Measurements from ENCODE around the gene NOL4L. TPM values are rescaled to one million over a fixed set of nuclear protein-coding genes. Genes with fewer than 3 reads are reported as not detected.

The NOL4L gene
- total RNA-seq, 1 donor from 2014 or later, result 106 TPM

DNA sequence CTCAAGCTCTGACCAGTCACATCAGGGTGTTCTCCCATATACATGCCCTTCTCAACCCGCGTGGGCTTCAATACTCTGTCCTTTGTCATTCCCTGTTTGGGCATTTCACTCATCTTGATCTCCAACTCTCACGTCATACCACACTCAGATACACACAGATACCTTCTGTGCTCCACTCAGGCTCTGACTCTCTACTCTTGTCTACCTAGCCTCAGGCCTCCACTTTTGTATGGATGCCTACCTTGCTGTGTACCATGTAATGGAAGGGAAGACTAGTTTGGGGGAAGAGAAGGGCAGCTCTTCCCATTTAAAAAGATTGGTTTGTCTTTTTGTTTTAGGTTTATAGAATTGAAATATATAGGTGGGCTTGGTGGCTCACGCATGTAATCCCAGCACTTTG, 178.4 kb downstream of the NOL4L start:
- no peaks in the 10 kb centered on the region for H3K9me3 Mint-ChIP-seq (ENCODE audit: unreplicated experiment)
- TF ChIP-seq, protein P1, sequence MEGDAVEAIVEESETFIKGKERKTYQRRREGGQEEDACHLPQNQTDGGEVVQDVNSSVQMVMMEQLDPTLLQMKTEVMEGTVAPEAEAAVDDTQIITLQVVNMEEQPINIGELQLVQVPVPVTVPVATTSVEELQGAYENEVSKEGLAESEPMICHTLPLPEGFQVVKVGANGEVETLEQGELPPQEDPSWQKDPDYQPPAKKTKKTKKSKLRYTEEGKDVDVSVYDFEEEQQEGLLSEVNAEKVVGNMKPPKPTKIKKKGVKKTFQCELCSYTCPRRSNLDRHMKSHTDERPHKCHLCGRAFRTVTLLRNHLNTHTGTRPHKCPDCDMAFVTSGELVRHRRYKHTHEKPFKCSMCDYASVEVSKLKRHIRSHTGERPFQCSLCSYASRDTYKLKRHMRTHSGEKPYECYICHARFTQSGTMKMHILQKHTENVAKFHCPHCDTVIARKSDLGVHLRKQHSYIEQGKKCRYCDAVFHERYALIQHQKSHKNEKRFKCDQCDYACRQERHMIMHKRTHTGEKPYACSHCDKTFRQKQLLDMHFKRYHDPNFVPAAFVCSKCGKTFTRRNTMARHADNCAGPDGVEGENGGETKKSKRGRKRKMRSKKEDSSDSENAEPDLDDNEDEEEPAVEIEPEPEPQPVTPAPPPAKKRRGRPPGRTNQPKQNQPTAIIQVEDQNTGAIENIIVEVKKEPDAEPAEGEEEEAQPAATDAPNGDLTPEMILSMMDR (IDR thresholded peaks at IDR 0.05; ENCODE audit: partially characterized antibody, unreplicated experiment), result no peak
- no peak for DNase-seq
- H3K4me3 Mint-ChIP-seq (ENCODE audit: unreplicated experiment), result no peak overlapping the region
- H3K4me1 Mint-ChIP-seq (ENCODE audit: low read depth, unreplicated experiment), result no peaks in the 10 kb centered on the region
- H3K27me3 Mint-ChIP-seq (ENCODE audit: unreplicated experiment), result no peaks in the 10 kb centered on the region
- H3K27ac Mint-ChIP-seq (ENCODE audit: unreplicated experiment), result no peak overlapping the region
- no peaks in the 10 kb centered on the region for H3K36me3 Mint-ChIP-seq (ENCODE audit: unreplicated experiment)

DNA sequence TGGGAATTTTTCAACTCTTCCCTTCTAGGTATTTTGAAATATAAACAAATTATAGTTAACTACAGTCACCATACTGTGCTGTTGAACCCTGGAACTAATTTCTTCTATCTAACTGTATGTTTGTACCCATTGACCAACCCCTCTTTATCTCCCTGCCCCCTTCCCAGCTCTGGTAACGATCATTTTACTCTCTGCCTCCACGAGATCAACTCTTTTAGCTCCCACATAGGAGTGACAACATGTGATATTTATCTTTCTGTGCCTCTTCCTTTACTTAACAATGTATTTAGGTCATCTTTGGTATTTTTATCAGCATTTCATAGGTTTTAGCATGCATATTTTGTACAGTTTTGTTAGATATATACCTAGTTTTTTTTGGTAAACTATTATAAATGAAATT, 181.1 kb downstream of the NOL4L start:
- TF ChIP-seq, protein P1 (IDR thresholded peaks at IDR 0.05; ENCODE audit: partially characterized antibody, unreplicated experiment), result no peak

DNA sequence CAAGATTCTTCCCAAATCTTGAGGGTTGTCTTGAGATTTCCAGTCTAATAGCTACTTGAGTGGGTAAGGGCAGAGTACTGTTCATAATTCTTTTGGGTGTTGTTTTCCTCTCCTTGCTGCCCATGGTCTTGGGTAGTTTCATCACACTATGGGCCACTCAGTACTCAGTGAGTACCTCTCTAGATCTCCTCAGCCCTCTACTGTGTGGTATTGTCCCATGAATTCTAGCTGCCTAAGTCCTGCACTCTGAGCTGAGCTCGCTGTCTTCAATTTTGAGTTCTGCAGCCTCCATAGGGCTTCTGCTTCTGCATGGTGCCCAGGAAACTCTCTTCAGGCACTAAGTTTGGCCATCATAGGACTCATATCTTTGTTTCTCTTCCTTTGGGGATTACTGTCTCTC, 184.7 kb downstream of the NOL4L start:
- Mint-ChIP-seq H3K27ac (ENCODE audit: unreplicated experiment) (no peak overlapping the region), H3K4me1 (ENCODE audit: low read depth, unreplicated experiment) (no peaks in the 10 kb centered on the region), H3K9me3 (ENCODE audit: unreplicated experiment) (no peaks in the 10 kb centered on the region), H3K4me3 (ENCODE audit: unreplicated experiment) (no peak overlapping the region), H3K36me3 (ENCODE audit: unreplicated experiment) (no peaks in the 10 kb centered on the region), H3K27me3 (ENCODE audit: unreplicated experiment) (no peaks in the 10 kb centered on the region)
- TF ChIP-seq, protein P1 (IDR thresholded peaks at IDR 0.05; ENCODE audit: partially characterized antibody, unreplicated experiment), result no peak
- no peak for DNase-seq

More for the DNA sequence above, 181.1 kb downstream of the NOL4L start:
- no peak for DNase-seq
- Mint-ChIP-seq H3K9me3 (ENCODE audit: unreplicated experiment) (no peaks in the 10 kb centered on the region), H3K27me3 (ENCODE audit: unreplicated experiment) (no peaks in the 10 kb centered on the region), H3K27ac (ENCODE audit: unreplicated experiment) (no peak overlapping the region), H3K4me1 (ENCODE audit: low read depth, unreplicated experiment) (no peaks in the 10 kb centered on the region), H3K36me3 (ENCODE audit: unreplicated experiment) (no peaks in the 10 kb centered on the region), H3K4me3 (ENCODE audit: unreplicated experiment) (no peak overlapping the region)

DNA sequence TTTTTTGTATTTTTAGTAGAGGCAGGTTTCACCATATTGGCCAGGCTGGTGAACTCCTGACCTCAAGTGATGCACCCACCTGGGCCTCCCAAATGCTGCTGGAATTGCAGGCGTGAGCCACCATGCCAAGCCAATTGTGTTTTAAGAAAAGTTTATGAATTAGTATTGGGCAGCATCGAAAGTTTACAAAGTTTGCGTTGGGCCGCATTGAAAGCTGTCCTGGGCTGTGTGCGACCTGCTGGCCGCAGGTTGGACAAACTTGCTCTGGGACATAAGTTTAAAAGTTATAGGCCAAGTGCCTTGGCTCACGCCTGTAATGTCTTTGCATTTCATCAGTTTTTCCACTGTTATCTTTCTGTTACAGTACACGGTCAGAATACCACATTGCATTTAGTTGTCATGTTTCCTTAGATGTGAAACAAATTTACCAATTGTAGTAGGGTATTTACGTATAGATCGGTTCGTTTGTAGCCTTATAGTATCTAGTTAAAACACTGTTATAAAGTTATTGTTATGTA, 187.5 kb downstream of the NOL4L start:
- Mint-ChIP-seq H3K36me3 (ENCODE audit: unreplicated experiment) (no peaks in the 10 kb centered on the region), H3K27ac (ENCODE audit: unreplicated experiment) (no peak overlapping the region), H3K9me3 (ENCODE audit: unreplicated experiment) (no peaks in the 10 kb centered on the region), H3K4me1 (ENCODE audit: low read depth, unreplicated experiment) (no peaks in the 10 kb centered on the region), H3K27me3 (ENCODE audit: unreplicated experiment) (no peaks in the 10 kb centered on the region), H3K4me3 (ENCODE audit: unreplicated experiment) (no peak overlapping the region)
- DNase-seq, result no peak
- TF ChIP-seq, protein P1 (IDR thresholded peaks at IDR 0.05; ENCODE audit: partially characterized antibody, unreplicated experiment), result no peak

DNA sequence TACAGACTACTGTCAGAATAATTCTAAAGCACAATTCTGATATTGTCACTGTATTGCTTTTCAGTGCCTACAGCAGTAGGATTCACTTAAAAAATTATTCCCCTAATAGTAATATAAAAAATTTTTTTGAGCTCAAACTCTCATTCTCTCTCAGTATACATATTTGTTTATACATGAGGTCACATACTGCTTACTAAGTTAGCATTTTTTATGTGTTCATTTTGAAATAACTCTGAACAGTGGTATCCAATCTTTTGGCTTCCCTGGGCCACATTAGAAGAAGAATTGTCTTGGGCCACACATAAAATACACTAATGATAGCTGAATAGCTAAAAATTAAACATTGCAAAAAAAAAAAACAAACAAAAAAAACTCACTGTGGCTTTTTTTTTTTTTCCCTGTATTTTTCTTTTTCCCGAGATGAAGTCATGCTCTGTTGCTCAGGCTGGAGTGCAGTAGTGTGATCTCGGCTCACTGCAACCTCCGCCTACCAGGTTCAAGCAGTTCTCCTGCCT, 188.4 kb downstream of the NOL4L start:
- Mint-ChIP-seq H3K4me1 (ENCODE audit: low read depth, unreplicated experiment) (no peaks in the 10 kb centered on the region), H3K27me3 (ENCODE audit: unreplicated experiment) (no peaks in the 10 kb centered on the region), H3K9me3 (ENCODE audit: unreplicated experiment) (no peaks in the 10 kb centered on the region), H3K36me3 (ENCODE audit: unreplicated experiment) (no peaks in the 10 kb centered on the region), H3K4me3 (ENCODE audit: unreplicated experiment) (no peak overlapping the region), H3K27ac (ENCODE audit: unreplicated experiment) (no peak overlapping the region)
- TF ChIP-seq, protein P1 (IDR thresholded peaks at IDR 0.05; ENCODE audit: partially characterized antibody, unreplicated experiment), result no peak
- no peak for DNase-seq
